ENCODE results near the gene CNPPD1.

DNA sequence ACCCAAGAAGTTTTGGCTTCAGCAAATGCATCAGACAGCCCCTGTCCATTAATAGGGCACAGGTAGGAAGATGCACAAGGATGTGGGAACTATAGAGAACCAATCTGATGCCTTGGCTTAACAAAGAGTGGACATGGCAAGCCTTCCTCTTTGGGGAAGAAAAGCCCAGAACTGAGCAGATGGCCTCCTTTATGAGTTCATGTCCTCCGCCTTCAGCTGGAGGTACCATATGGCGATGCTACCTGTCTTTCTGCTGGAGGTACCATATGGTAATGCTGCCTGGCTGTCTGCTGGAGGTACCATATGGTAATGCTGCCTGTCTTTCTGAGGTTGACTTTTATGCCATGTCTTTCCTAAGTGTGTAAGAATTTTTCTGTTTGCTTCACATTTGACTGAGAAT is 7.4 kb upstream of the CNPPD1 start:
- TF ChIP-seq CTCF (IDR thresholded peaks at IDR 0.05), result no peak
- TF ChIP-seq POLR2A (IDR thresholded peaks at IDR 0.05), result no peak

Data from heart left ventricle (tissue), 13 donors.